Caco-2 (cell line): ENCODE measurements around the gene STK38L. TPM values are rescaled to one million over a fixed set of nuclear protein-coding genes. Genes with fewer than 3 reads are reported as not detected.
A peak's percentile ranks its signal among the peaks of the same experiment; 100 is the strongest.

Source experiments
- BruUV-seq: library from RNA; stranded (reverse); fragments of 400-500 nt; replicated peaks from 2 replicates; lab custom pipeline; 2021; lab: Mats Ljungman, UMichigan
- CTCF ChIA-PET: fragments of 300-600 bp; sonication (Branson Sonifier 250); formaldehyde crosslinking; loops from one replicate; lab custom pipeline; 2022; ENCODE audit warnings: antibody characterized with exemption; lab: Charles Lee
- POLR2A ChIA-PET: fragments of 300-600 bp; sonication (Branson Sonifier 250); formaldehyde crosslinking; loops from one replicate; lab custom pipeline; 2022; ENCODE audit warnings: antibody characterized with exemption; lab: Charles Lee
- DNase-seq, 2 experiments: peaks; one replicate each; pipeline versions ENCODE4 v3.0.0 to v3.0.0-alpha.2; 2020 to 2022
- H3K27me3 ChIP-seq: replicated peaks from 2 replicates; pipeline ENCODE4 v1.6.0; 2011; ENCODE audit warnings: low read length; ENCODE audit not compliant: control insufficient read depth, insufficient read depth
- H3K36me3 ChIP-seq: 2 replicates; pipeline ENCODE4 v1.5.1; 2011; ENCODE audit warnings: low read length; ENCODE audit not compliant: control insufficient read depth, insufficient read depth
- H3K4me1 ChIP-seq: fragments of 250-450 bp; sonication (Bioruptor Pico); 2 replicates; pipeline ENCODE4 v1.5.1; 2020; ENCODE audit warnings: mild to moderate bottlenecking
- H3K4me3 ChIP-seq: 2 replicates; pipeline ENCODE4 v1.5.1; 2011; ENCODE audit warnings: low read depth, mild to moderate bottlenecking, control low read depth, low read length
- H3K9me3 ChIP-seq: fragments of 250-450 bp; sonication (Bioruptor Pico); 2 replicates; pipeline ENCODE4 v1.5.1; 2020; ENCODE audit warnings: mild to moderate bottlenecking, moderate library complexity
- H3K27ac Mint-ChIP-seq: one replicate; pipeline ENCODE4 v1.8.0; 2022; ENCODE audit warnings: mixed read lengths; ENCODE audit not compliant: unreplicated experiment
- H3K27me3 Mint-ChIP-seq: one replicate; pipeline ENCODE4 v1.8.0; 2022; ENCODE audit warnings: mixed read lengths; ENCODE audit not compliant: insufficient read depth, unreplicated experiment
- H3K36me3 Mint-ChIP-seq: one replicate; pipeline ENCODE4 v1.8.0; 2022; ENCODE audit warnings: mild to moderate bottlenecking, mixed read lengths; ENCODE audit not compliant: insufficient read depth, unreplicated experiment
- H3K4me1 Mint-ChIP-seq: one replicate; pipeline ENCODE4 v1.8.0; 2022; ENCODE audit warnings: low read depth, mixed read lengths; ENCODE audit not compliant: unreplicated experiment
- H3K4me3 Mint-ChIP-seq: one replicate; pipeline ENCODE4 v1.8.0; 2022; ENCODE audit warnings: mild to moderate bottlenecking, moderate library complexity, mixed read lengths; ENCODE audit not compliant: unreplicated experiment
- H3K9me3 Mint-ChIP-seq: one replicate; pipeline ENCODE4 v1.8.0; 2022; ENCODE audit warnings: mixed read lengths; ENCODE audit not compliant: unreplicated experiment
- intact Hi-C: fragments of 100-400 bp; cut with micrococcal nuclease; formaldehyde crosslinking; loops from one replicate; pipeline ENCODE4 v1.10.0; 2022; ENCODE audit not compliant: unreplicated experiment
- total RNA-seq: library from RNA; stranded (reverse); gene quantifications from 2 replicates; pipeline ENCODE4 v1.2.3, GENCODE V29; 2022
- TF ChIP-seq, protein P1 (sequence below), 2 experiments: fragments of 200-600 bp in 1 of 2; IDR thresholded peaks; 1 replicate in 1 of 2; 2 replicates in 1 of 2; pipeline versions ENCODE4 v1.5.1 to v1.8.0; 2011 to 2022; ENCODE audit warnings: antibody characterized with exemption in 1 of 2, control low read depth in 1 of 2, inconsistent platforms in 1 of 2, low read depth in 1 of 2, low read length in 1 of 2, mild to moderate bottlenecking in 1 of 2, moderate library complexity in 1 of 2; ENCODE audit not compliant: insufficient read depth in 1 of 2, severe bottlenecking in 1 of 2, unreplicated experiment in 1 of 2

The STK38L gene
- total RNA-seq, 1 experiment from 2014 or later = 59.4 TPM

DNA sequence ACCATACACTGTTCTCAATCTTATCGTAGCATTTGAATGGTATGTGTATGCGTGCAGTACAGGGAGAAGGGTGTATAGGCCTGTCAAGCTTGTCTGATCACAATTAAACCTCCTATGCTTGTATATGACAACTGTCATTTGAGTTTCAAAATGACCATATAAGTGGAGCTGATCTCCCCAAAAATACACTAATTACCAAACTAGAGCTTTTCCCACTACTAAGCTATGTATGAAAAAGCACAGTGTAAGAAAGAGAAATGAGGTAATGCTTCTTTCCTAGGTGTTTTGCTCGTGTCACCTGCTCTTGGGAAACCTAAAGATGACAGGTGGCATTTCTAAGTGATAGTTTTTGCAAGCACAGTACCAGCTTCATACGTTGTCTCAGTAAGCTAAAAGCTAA is 1.1 kb upstream of the STK38L start:
- intact Hi-C loops = loop anchor here (5.0 to 10.0 kb wide), 3 partner anchors 49 to 388 kb away; no protein-coding TSS in a partner anchor
- H3K27me3 Mint-ChIP-seq = peaks cover 3% of the 10 kb centered on the region
- TF ChIP-seq, protein P1, sequence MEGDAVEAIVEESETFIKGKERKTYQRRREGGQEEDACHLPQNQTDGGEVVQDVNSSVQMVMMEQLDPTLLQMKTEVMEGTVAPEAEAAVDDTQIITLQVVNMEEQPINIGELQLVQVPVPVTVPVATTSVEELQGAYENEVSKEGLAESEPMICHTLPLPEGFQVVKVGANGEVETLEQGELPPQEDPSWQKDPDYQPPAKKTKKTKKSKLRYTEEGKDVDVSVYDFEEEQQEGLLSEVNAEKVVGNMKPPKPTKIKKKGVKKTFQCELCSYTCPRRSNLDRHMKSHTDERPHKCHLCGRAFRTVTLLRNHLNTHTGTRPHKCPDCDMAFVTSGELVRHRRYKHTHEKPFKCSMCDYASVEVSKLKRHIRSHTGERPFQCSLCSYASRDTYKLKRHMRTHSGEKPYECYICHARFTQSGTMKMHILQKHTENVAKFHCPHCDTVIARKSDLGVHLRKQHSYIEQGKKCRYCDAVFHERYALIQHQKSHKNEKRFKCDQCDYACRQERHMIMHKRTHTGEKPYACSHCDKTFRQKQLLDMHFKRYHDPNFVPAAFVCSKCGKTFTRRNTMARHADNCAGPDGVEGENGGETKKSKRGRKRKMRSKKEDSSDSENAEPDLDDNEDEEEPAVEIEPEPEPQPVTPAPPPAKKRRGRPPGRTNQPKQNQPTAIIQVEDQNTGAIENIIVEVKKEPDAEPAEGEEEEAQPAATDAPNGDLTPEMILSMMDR (IDR thresholded peaks at IDR 0.05; ENCODE audit: insufficient read depth in 1 of 2, low read depth in 1 of 2, low read length in 1 of 2, severe bottlenecking in 1 of 2, unreplicated experiment in 1 of 2) = no peak
- H3K27ac Mint-ChIP-seq = peak overlapping the region; percentile 89
- H3K4me1 Mint-ChIP-seq = peaks cover 20% of the 10 kb centered on the region
- Histone ChIP-seq H3K27me3 (no peaks in the 10 kb centered on the region), H3K4me3 (no peak overlapping the region), H3K9me3 (no peaks in the 10 kb centered on the region), H3K36me3 (no peaks in the 10 kb centered on the region), H3K4me1 (peaks cover 10% of the 10 kb centered on the region; the same call in 1 of the 2 replicates)
- peaks cover 17% of the 10 kb centered on the region for H3K36me3 Mint-ChIP-seq
- no peaks in the 10 kb centered on the region for H3K9me3 Mint-ChIP-seq
- POLR2A ChIA-PET = no interaction called here
- CTCF ChIA-PET = interaction anchor here (2.6 kb wide), 1 partner anchor 60 kb away, joined by 11 read pairs; no protein-coding TSS in a partner anchor
- no peak for DNase-seq
- H3K4me3 Mint-ChIP-seq = peak overlapping the region; percentile 88
- no TSS peak for BruUV-seq

DNA sequence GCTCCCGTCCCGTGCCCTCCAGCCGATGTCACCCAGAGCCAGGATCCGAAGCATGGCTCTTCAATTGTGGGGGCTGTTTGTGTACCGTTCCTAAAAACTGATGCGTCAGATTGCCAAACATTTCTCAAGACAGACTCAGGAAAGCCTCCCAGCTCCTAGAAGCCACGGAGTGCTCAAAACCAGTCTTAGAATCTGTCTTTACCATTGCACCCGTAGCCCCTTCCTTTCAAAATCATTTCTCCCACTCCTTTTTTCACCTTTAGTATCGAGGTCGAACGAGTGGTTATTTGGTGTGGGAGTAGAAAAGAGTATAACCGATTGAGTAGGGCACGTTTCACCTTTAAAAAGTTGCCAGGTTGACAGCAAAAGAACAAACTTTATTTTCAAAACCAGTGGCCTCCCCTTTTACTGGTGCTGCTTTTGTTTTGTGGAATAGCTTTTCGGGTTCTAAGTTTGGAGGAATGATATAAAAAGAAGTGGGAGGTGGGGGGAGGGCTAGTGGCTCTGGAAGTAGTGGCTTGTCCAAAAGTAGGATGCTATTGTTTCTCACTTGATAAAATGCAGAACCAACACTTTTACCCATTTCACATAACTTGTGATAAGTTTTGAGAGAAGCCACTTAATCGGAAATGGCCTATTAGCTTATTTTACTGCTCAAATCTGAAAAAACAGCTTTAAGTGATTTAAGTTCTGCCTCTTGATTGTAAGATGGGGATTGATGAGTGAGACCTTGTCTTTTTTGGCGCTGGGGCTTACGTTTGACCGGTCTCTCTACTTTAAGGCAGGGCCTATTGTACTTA is 803 bp downstream of the STK38L start:
- peaks cover 10% of the 10 kb centered on the region; the same call in 1 of the 2 replicates for H3K4me1 ChIP-seq
- H3K4me1 Mint-ChIP-seq = peaks cover 20% of the 10 kb centered on the region
- TF ChIP-seq, protein P1 (IDR thresholded peaks at IDR 0.05; ENCODE audit: insufficient read depth in 1 of 2, low read depth in 1 of 2, low read length in 1 of 2, severe bottlenecking in 1 of 2, unreplicated experiment in 1 of 2) = no peak
- no peak for DNase-seq
- intact Hi-C loops = loop anchor here (1.0 to 10.0 kb wide), 8 partner anchors 47 to 390 kb away; partner anchors contain the start of genes FGFR1OP2, MED21, PPFIBP1 and TM7SF3
- POLR2A ChIA-PET = interaction anchor here (0.6 to 1.6 kb wide), 8 partner anchors 9 to 279 kb away, joined by 3 to 12 read pairs (median 3); partner anchors contain the start of genes BMAL2 and MED21
- H3K27me3 ChIP-seq = no peaks in the 10 kb centered on the region
- H3K27me3 Mint-ChIP-seq = no peaks in the 10 kb centered on the region
- TSS peak; percentile 49 for BruUV-seq
- no peaks in the 10 kb centered on the region for H3K36me3 ChIP-seq
- peaks cover 17% of the 10 kb centered on the region for H3K36me3 Mint-ChIP-seq
- H3K4me3 Mint-ChIP-seq = peak overlapping the region; percentile 88
- peak overlapping the region; percentile 89 for H3K27ac Mint-ChIP-seq
- H3K9me3 ChIP-seq = no peaks in the 10 kb centered on the region
- H3K4me3 ChIP-seq = peak overlapping the region; percentile 84
- no peaks in the 10 kb centered on the region for H3K9me3 Mint-ChIP-seq
- CTCF ChIA-PET = interaction anchor here (1.0 to 2.6 kb wide), 2 partner anchors 58 to 61 kb away, joined by 11 read pairs; no protein-coding TSS in a partner anchor

DNA sequence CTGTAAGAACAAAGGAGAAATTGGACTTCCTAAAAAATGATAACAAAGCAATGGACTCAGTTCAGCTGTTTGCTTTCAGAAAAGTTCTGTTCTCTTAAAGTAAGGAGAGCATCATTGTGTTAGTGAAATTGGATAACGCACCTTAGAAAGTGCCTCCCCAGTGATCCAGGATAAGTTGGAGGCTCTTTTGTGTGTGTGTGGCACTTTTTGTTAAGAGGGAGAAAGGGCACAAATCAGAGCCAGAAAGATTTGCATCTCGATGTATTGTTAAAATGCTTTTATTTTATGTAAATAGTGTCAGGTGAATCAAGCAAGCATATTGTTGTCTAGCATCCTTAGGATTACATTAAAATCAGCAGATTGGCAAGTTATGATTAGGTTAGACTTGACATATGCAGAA is 2.1 kb downstream of the STK38L start:
- Mint-ChIP-seq H3K27ac (peak overlapping the region; percentile 40), H3K36me3 (peaks cover 17% of the 10 kb centered on the region), H3K9me3 (no peaks in the 10 kb centered on the region), H3K4me3 (peak overlapping the region; percentile 88), H3K27me3 (no peaks in the 10 kb centered on the region), H3K4me1 (peaks cover 20% of the 10 kb centered on the region)
- intact Hi-C loops = loop anchor here (10.0 kb wide), 1 partner anchor 391 kb away; no protein-coding TSS in a partner anchor
- Histone ChIP-seq H3K9me3 (no peaks in the 10 kb centered on the region), H3K4me3 (no peak overlapping the region), H3K36me3 (no peaks in the 10 kb centered on the region), H3K4me1 (peaks cover 10% of the 10 kb centered on the region; the same call in 1 of the 2 replicates), H3K27me3 (no peaks in the 10 kb centered on the region)
- TF ChIP-seq, protein P1 (IDR thresholded peaks at IDR 0.05; ENCODE audit: insufficient read depth in 1 of 2, low read depth in 1 of 2, low read length in 1 of 2, severe bottlenecking in 1 of 2, unreplicated experiment in 1 of 2) = no peak
- no peak for DNase-seq
- ChIA-PET POLR2A (no interaction called here), CTCF (no interaction called here)
- BruUV-seq = no TSS peak
